ENCODE results near the gene TMEM263.

GRCh38 chr12:106994579-106995220, 39.0 kb downstream of the TMEM263 start:
- no peak for TF ChIP-seq CTCF (IDR thresholded peaks at IDR 0.05)
- TF ChIP-seq POLR2A (IDR thresholded peaks at IDR 0.05) = no peak

All from ovary (tissue), 3 donors.